Esophagus muscularis mucosa (tissue), 4 donors: ENCODE measurements around the gene AP2A1.
A peak's percentile ranks its signal among the peaks of the same experiment; 100 is the strongest.

Experiments used
- EP300 ChIP-seq: sonication (generic); formaldehyde crosslinking; IDR thresholded peaks from one replicate; pipeline ENCODE4 v1.6.1; 2017; ENCODE audit warnings: antibody characterized with exemption
- POLR2A ChIP-seq: fragments of 450-650 bp; IDR thresholded peaks from one replicate; pipeline ENCODE4 v1.6.1; 2017; ENCODE audit warnings: antibody characterized with exemption, moderate library complexity, mild to moderate bottlenecking, low read depth
- POLR2AphosphoS5 ChIP-seq, 2 donors: sonication (generic); formaldehyde crosslinking; IDR thresholded peaks; one replicate each; pipeline ENCODE4 v1.6.1; 2017; ENCODE audit warnings: antibody characterized with exemption in 2 of 2
- TF ChIP-seq, protein P1 (sequence below), 3 experiments: fragments of 200-600 bp in 2 of 3; fragments of 450-650 bp in 1 of 3; sonication (generic) in 2 of 3; IDR thresholded peaks; one replicate each; pipeline ENCODE4 v1.5.1; 2017 to 2019; ENCODE audit warnings: antibody characterized with exemption in 3 of 3, mild to moderate bottlenecking in 2 of 3, moderate library complexity in 1 of 3

DNA sequence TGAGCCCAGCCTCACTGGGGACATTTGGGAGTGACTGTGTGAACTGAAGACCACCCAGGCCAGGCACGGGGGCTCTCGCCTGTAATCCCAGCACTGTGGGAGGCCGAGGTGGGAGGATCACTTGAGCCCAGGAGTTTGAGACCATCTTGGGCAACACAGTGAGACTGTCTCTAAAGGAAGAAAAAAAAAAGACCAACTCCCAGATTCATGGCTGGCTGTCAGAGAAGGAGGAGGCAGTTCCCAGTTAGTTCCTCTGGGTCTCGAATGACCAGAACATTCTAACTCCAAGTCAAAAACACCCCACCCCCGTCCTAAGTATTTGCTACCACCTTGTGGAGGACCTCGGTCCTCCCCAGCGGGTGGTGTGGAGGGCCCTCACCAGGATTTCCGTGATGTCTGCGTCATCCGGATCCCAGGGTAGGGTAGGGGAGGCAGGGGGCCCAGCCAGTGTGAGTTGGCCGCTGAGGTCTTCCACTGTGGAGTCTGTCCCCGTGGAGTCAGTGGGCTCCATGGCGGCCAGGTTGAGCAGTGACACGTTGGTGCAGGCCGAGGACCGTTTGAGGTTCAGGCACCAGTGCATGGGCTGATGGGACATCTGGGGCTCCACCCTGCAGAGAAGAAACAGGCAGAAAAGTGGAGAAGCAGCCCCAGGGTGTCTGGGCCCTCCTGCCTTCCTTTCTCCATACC, 5.0 kb upstream of the AP2A1 start:
- TF ChIP-seq, protein P1, sequence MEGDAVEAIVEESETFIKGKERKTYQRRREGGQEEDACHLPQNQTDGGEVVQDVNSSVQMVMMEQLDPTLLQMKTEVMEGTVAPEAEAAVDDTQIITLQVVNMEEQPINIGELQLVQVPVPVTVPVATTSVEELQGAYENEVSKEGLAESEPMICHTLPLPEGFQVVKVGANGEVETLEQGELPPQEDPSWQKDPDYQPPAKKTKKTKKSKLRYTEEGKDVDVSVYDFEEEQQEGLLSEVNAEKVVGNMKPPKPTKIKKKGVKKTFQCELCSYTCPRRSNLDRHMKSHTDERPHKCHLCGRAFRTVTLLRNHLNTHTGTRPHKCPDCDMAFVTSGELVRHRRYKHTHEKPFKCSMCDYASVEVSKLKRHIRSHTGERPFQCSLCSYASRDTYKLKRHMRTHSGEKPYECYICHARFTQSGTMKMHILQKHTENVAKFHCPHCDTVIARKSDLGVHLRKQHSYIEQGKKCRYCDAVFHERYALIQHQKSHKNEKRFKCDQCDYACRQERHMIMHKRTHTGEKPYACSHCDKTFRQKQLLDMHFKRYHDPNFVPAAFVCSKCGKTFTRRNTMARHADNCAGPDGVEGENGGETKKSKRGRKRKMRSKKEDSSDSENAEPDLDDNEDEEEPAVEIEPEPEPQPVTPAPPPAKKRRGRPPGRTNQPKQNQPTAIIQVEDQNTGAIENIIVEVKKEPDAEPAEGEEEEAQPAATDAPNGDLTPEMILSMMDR (IDR thresholded peaks at IDR 0.05): peak in 1 of 3 experiments; percentile 15
- no peak for TF ChIP-seq POLR2AphosphoS5 (IDR thresholded peaks at IDR 0.05)
- TF ChIP-seq POLR2A: no peak
- TF ChIP-seq EP300: no peak
